RWPE2 (cell line): ENCODE data around the gene GSTM2.
"Not testable (repeated sequence)": the region's sequence is repeated elsewhere in the genome, so short reads cannot be mapped to it uniquely, and the experiment has no call there.

ENCODE experiments used
- ATAC-seq: fragments of 200-7000 bp; cut with Tn5 transposase; 3 replicates; pipeline ENCODE4 v1.9.1; 2021; ENCODE audit warnings: low read depth
- DNase-seq: peaks from one replicate; pipeline ENCODE4 v3.0.0-alpha.2; 2020; ENCODE audit warnings: low spot score
- H3K27ac ChIP-seq: fragments of 450-650 bp; 2 replicates; pipeline ENCODE4 v1.5.1; 2017; ENCODE audit warnings: mild to moderate bottlenecking; ENCODE audit not compliant: poor library complexity, severe bottlenecking
- H3K27me3 ChIP-seq: fragments of 250-450 bp; sonication (Bioruptor Pico); 2 replicates; pipeline ENCODE4 v1.5.1; 2021; ENCODE audit warnings: mild to moderate bottlenecking, moderate library complexity; ENCODE audit not compliant: insufficient read depth, poor library complexity, severe bottlenecking
- H3K36me3 ChIP-seq: fragments of 250-450 bp; sonication (Bioruptor Pico); 2 replicates; pipeline ENCODE4 v1.5.1; 2020; ENCODE audit warnings: low read depth, mild to moderate bottlenecking, moderate library complexity
- H3K4me1 ChIP-seq: fragments of 250-450 bp; sonication (Bioruptor Pico); 2 replicates; pipeline ENCODE4 v1.5.1; 2021; ENCODE audit warnings: mild to moderate bottlenecking, moderate library complexity; ENCODE audit not compliant: insufficient read depth, poor library complexity, severe bottlenecking
- H3K4me3 ChIP-seq: fragments of 250-450 bp; sonication (Bioruptor Pico); 2 replicates; pipeline ENCODE4 v1.5.1; 2021; ENCODE audit warnings: mild to moderate bottlenecking, moderate library complexity; ENCODE audit not compliant: severe bottlenecking
- H3K9me3 ChIP-seq: fragments of 250-450 bp; sonication (Bioruptor Pico); 2 replicates; pipeline ENCODE4 v1.5.1; 2021; ENCODE audit warnings: mild to moderate bottlenecking, moderate library complexity; ENCODE audit not compliant: severe bottlenecking
- CTCF ChIP-seq: fragments of 450-650 bp; IDR thresholded peaks from one replicate; pipeline ENCODE4 v1.5.1; 2017; ENCODE audit warnings: mild to moderate bottlenecking, moderate library complexity; ENCODE audit not compliant: poor library complexity, severe bottlenecking

The GSTM2 gene

GRCh38 chr1:109685890-109686289, 18.0 kb downstream of the GSTM2 start:
- H3K36me3 ChIP-seq, H3K4me3 ChIP-seq, H3K27me3 ChIP-seq, H3K27ac ChIP-seq, H3K4me1 ChIP-seq, DNase-seq, H3K9me3 ChIP-seq, ATAC-seq: not testable (repeated sequence)

GRCh38 chr1:109687109-109687508, 19.3 kb downstream of the GSTM2 start:
- not testable (repeated sequence) for ATAC-seq, H3K4me3 ChIP-seq, DNase-seq, H3K27ac ChIP-seq, H3K4me1 ChIP-seq, H3K9me3 ChIP-seq, H3K36me3 ChIP-seq, H3K27me3 ChIP-seq

- Histone ChIP-seq H3K9me3 (no peaks in the 10 kb centered on the region), H3K36me3 (no peaks in the 10 kb centered on the region), H3K4me3 (no peak within 1 kb of the TSS), H3K27ac (no peak within 1 kb of the TSS), H3K4me1 (no peaks in the 10 kb centered on the region), H3K27me3 (no peaks in the 10 kb centered on the region)
- ATAC-seq (no peak), DNase-seq (no peak)
- TF ChIP-seq CTCF = no peak
Measured at GRCh38 chr1:109687641-109688499, 20.0 kb downstream of the GSTM2 start, which contains the start of gene GSTM1. Gene GSTM1 (plus strand): TSS chr1:109687817. CDS start chr1:109687874, 57 bp downstream.

- DNase-seq (no peak), ATAC-seq (no peak)
- TF ChIP-seq CTCF = no peak
- Histone ChIP-seq H3K36me3 (no peaks in the 10 kb centered on the region), H3K9me3 (no peaks in the 10 kb centered on the region), H3K27ac (no peak overlapping the region), H3K4me1 (no peaks in the 10 kb centered on the region), H3K27me3 (no peaks in the 10 kb centered on the region), H3K4me3 (no peak overlapping the region)
Measured at GRCh38 chr1:109689844-109690405, 22.1 kb downstream of the GSTM2 start.

- Histone ChIP-seq H3K36me3 (no peaks in the 10 kb centered on the region), H3K9me3 (no peaks in the 10 kb centered on the region), H3K27ac (no peak overlapping the region), H3K4me3 (no peak overlapping the region), H3K4me1 (no peaks in the 10 kb centered on the region), H3K27me3 (no peaks in the 10 kb centered on the region)
- ATAC-seq (no peak), DNase-seq (no peak)
- TF ChIP-seq CTCF = no peak
Measured at GRCh38 chr1:109691759-109692158, 23.9 kb downstream of the GSTM2 start.

GRCh38 chr1:109694400-109694799, 26.5 kb downstream of the GSTM2 start:
- not testable (repeated sequence) for H3K9me3 ChIP-seq, DNase-seq, H3K27me3 ChIP-seq, H3K36me3 ChIP-seq, ATAC-seq, H3K27ac ChIP-seq, H3K4me3 ChIP-seq, H3K4me1 ChIP-seq

- ATAC-seq, DNase-seq, H3K36me3 ChIP-seq, H3K9me3 ChIP-seq, H3K27ac ChIP-seq, H3K4me3 ChIP-seq, H3K27me3 ChIP-seq, H3K4me1 ChIP-seq: not testable (repeated sequence)
Measured at GRCh38 chr1:109695138-109695537, 27.3 kb downstream of the GSTM2 start.
